GM10248 (cell line): Measurements from ENCODE around the gene ZNF428.
"Not testable (repeated sequence)": the region's sequence is repeated elsewhere in the genome, so short reads cannot be mapped to it uniquely, and the experiment has no call there.

Experiments used
- CTCF ChIA-PET: fragments of 300-600 bp; sonication (Branson Sonifier 250); formaldehyde crosslinking; extraction: SDS; loops from one replicate; lab custom pipeline; 2021; ENCODE audit warnings: antibody characterized with exemption; lab: Yijun Ruan, JAX
- POLR2A ChIA-PET: fragments of 350-650 bp; sonication (Branson Sonifier 250); formaldehyde crosslinking; extraction: SDS; loops from one replicate; lab custom pipeline; 2020; ENCODE audit warnings: antibody characterized with exemption; lab: Yijun Ruan, JAX
- DNase-seq: peaks from one replicate; pipeline ENCODE4 v3.0.0; 2012; ENCODE audit errors: extremely low spot score
- CTCF ChIP-seq: IDR thresholded peaks from 2 replicates; pipeline ENCODE4 v1.5.1; 2012; ENCODE audit warnings: mild to moderate bottlenecking, low read depth; ENCODE audit errors: extremely low read depth, missing control alignments, control extremely low read depth

Gene ZNF428

GRCh38 chr19:43591904-43592772 is 27.3 kb downstream of the ZNF428 start:
- DNase-seq: no peak
- ChIA-PET POLR2A (interaction anchor here (0.6 kb wide), 1 partner anchor 41 kb away, joined by 3 read pairs; no protein-coding TSS in a partner anchor), CTCF (interaction anchor here (1.6 to 6.1 kb wide), 2 partner anchors 18 to 38 kb away, joined by 5 to 60 read pairs; no protein-coding TSS in a partner anchor)
- no peak for TF ChIP-seq CTCF

GRCh38 chr19:43589678-43590077 is 29.8 kb downstream of the ZNF428 start:
- no peak for DNase-seq
- ChIA-PET CTCF (interaction anchor here (1.0 to 4.0 kb wide), 3 partner anchors 35 to 142 kb away, joined by 3 to 13 read pairs (median 3); partner anchors contain the start of gene PHLDB3), POLR2A (no interaction called here)
- TF ChIP-seq CTCF: no peak

GRCh38 chr19:43589277-43589676 is 30.2 kb downstream of the ZNF428 start:
- POLR2A ChIA-PET: no interaction called here
- CTCF ChIA-PET: interaction anchor here (1.0 to 4.0 kb wide), 3 partner anchors 34 to 142 kb away, joined by 3 to 13 read pairs (median 3); partner anchors contain the start of gene PHLDB3
- TF ChIP-seq CTCF: no peak

GRCh38 chr19:43587029-43587428 is 32.4 kb downstream of the ZNF428 start:
- DNase-seq, POLR2A ChIA-PET: not testable (repeated sequence)
- CTCF ChIA-PET: interaction anchor here (0.9 to 4.0 kb wide), 3 partner anchors 8 to 32 kb away, joined by 3 to 13 read pairs (median 4); partner anchors contain the start of genes IRGQ and ZNF576

More at GRCh38 chr19:43589277-43589676, 30.2 kb downstream of the ZNF428 start:
- DNase-seq: no peak

GRCh38 chr19:43586346-43586745 is 33.1 kb downstream of the ZNF428 start:
- POLR2A ChIA-PET: no interaction called here
- TF ChIP-seq CTCF: no peak
- CTCF ChIA-PET: interaction anchor here (0.9 to 4.0 kb wide), 3 partner anchors 8 to 31 kb away, joined by 3 to 13 read pairs (median 4); partner anchors contain the start of genes IRGQ and ZNF576
- DNase-seq: no peak

GRCh38 chr19:43584484-43584883 is 34.9 kb downstream of the ZNF428 start:
- no peak for DNase-seq
- TF ChIP-seq CTCF: no peak
- ChIA-PET POLR2A (no interaction called here), CTCF (interaction anchor here (0.8 to 3.7 kb wide), 5 partner anchors 10 to 225 kb away, joined by 3 to 23 read pairs (median 4); partner anchors contain the start of genes IRGQ and ZNF576)

- POLR2A ChIA-PET: no interaction called here
- no peak for TF ChIP-seq CTCF
- DNase-seq: no peak
- CTCF ChIA-PET: interaction anchor here (2.2 to 3.7 kb wide), 3 partner anchors 12 to 28 kb away, joined by 4 to 23 read pairs (median 9); partner anchors contain the start of genes IRGQ and ZNF576
Observed at GRCh38 chr19:43582495-43582894, 36.9 kb downstream of the ZNF428 start.
